Tibial nerve (tissue), 4 donors: ENCODE data around the gene CPZ. TPM values are rescaled to one million over a fixed set of nuclear protein-coding genes. Genes with fewer than 3 reads are reported as not detected.

Source experiments
- DNase-seq, 2 donors: peaks; one replicate each; pipeline ENCODE4 v3.0.0-alpha.2; 2019; ENCODE audit warnings: low spot score in 2 of 2
- H3K27ac ChIP-seq, 4 donors: fragments of 200-600 bp; sonication (generic) in 3 of 4; one replicate each; pipeline ENCODE4 v1.5.1; 2017 to 2019; ENCODE audit warnings: mild to moderate bottlenecking in 1 of 4
- H3K27me3 ChIP-seq, 2 donors: fragments of 200-600 bp; sonication (generic) in 1 of 2; one replicate each; pipeline versions ENCODE4 v1.5.1 to v1.6.0; 2017 to 2019
- H3K36me3 ChIP-seq, 3 donors: fragments of 200-600 bp; sonication (generic); one replicate each; pipeline ENCODE4 v1.5.1; 2018 to 2019
- H3K4me1 ChIP-seq, 4 donors: fragments of 200-600 bp; sonication (generic) in 3 of 4; one replicate each; pipeline ENCODE4 v1.5.1; 2017 to 2019
- H3K4me3 ChIP-seq, 4 donors: fragments of 200-600 bp; sonication (generic) in 3 of 4; one replicate each; pipeline ENCODE4 v1.5.1; 2017 to 2019; ENCODE audit warnings: mild to moderate bottlenecking in 1 of 4, moderate library complexity in 1 of 4
- H3K9me3 ChIP-seq, 4 donors: fragments of 200-600 bp; sonication (generic) in 3 of 4; one replicate each; pipeline ENCODE4 v1.5.1; 2017 to 2019
- CTCF ChIP-seq, 5 experiments: fragments of 200-600 bp in 3 of 5; fragments of 450-650 bp in 2 of 5; sonication (generic) in 3 of 5; IDR thresholded peaks; one replicate each; pipeline ENCODE4 v1.5.1; 2016 to 2019; ENCODE audit warnings: antibody characterized with exemption in 5 of 5, mild to moderate bottlenecking in 3 of 5, moderate library complexity in 2 of 5
- EP300 ChIP-seq, 2 donors: sonication (generic); formaldehyde crosslinking; IDR thresholded peaks; one replicate each; pipeline ENCODE4 v1.6.1; 2017; ENCODE audit warnings: antibody characterized with exemption in 2 of 2, mild to moderate bottlenecking in 1 of 2
- POLR2A ChIP-seq, 2 donors: fragments of 450-650 bp; IDR thresholded peaks; one replicate each; pipeline ENCODE4 v1.6.1; 2017; ENCODE audit warnings: antibody characterized with exemption in 2 of 2, mild to moderate bottlenecking in 2 of 2, moderate library complexity in 2 of 2
- WGBS, 2 donors: methylation state at CpG; one replicate each; pipeline ENCODE4 v1.1.5; 2018; 5-methylcytosine and 5-hydroxymethylcytosine counted together
- total RNA-seq, 4 donors: library from RNA; depleted of rRNA; stranded (reverse); fragments of >200 nt; gene quantifications; one replicate each; pipeline ENCODE4 v1.1.0, GENCODE V29; 2016

CPZ gene
- total RNA-seq, 4 donors from 2014 or later = 1.6 to 11.7 (median 2.5) TPM

- TF ChIP-seq POLR2A (IDR thresholded peaks at IDR 0.05) = no peak
- no peak for TF ChIP-seq CTCF (IDR thresholded peaks at IDR 0.05)
- TF ChIP-seq EP300 (IDR thresholded peaks at IDR 0.05) = no peak
- Histone ChIP-seq H3K9me3 (no peaks in the 10 kb centered on the region), H3K27me3 (peaks cover 0 to 5% of the 10 kb centered on the region in 2 donors), H3K36me3 (no peaks in the 10 kb centered on the region), H3K27ac (no peak overlapping the region), H3K4me3 (no peak overlapping the region), H3K4me1 (peaks cover 0 to 5% (median 0%) of the 10 kb centered on the region in 4 donors)
- whole genome bisulfite sequencing, 2 donors = 68 to 70% methylated on average over 14 to 17 of the region's 19 CpGs
- no peak for DNase-seq
Measured at GRCh38 chr4:8602686-8603430, 10.3 kb downstream of the CPZ start.

GRCh38 chr4:8603931-8604330, 11.4 kb downstream of the CPZ start:
- Histone ChIP-seq H3K4me1 (peaks cover 0 to 8% (median 0%) of the 10 kb centered on the region in 4 donors), H3K36me3 (no peaks in the 10 kb centered on the region), H3K27me3 (peaks cover 0 to 5% of the 10 kb centered on the region in 2 donors), H3K4me3 (no peak overlapping the region), H3K27ac (no peak overlapping the region), H3K9me3 (no peaks in the 10 kb centered on the region)
- TF ChIP-seq CTCF (IDR thresholded peaks at IDR 0.05) (no peak), EP300 (IDR thresholded peaks at IDR 0.05) (no peak), POLR2A (IDR thresholded peaks at IDR 0.05) (no peak)
- WGBS, 2 donors = 81 to 86% methylated on average over 16 to 19 of the region's 22 CpGs
- DNase-seq = no peak

- no peak overlapping the region for H3K27ac ChIP-seq
- WGBS, 2 donors = 96% methylated on average over 1 of the region's 1 CpG
- DNase-seq = no peak
- no peak for TF ChIP-seq POLR2A (IDR thresholded peaks at IDR 0.05)
- TF ChIP-seq CTCF (IDR thresholded peaks at IDR 0.05) = no peak
- no peak for TF ChIP-seq EP300 (IDR thresholded peaks at IDR 0.05)
- H3K27me3 ChIP-seq = peaks cover 0 to 5% of the 10 kb centered on the region in 2 donors
- no peaks in the 10 kb centered on the region for H3K9me3 ChIP-seq
- peaks cover 0 to 8% (median 0%) of the 10 kb centered on the region in 4 donors for H3K4me1 ChIP-seq
- H3K36me3 ChIP-seq = no peaks in the 10 kb centered on the region
- H3K4me3 ChIP-seq = no peak overlapping the region
Measured at GRCh38 chr4:8605289-8605688, 12.7 kb downstream of the CPZ start.

GRCh38 chr4:8606476-8606875, 13.9 kb downstream of the CPZ start:
- Histone ChIP-seq H3K36me3 (no peaks in the 10 kb centered on the region), H3K4me1 (peaks cover 0 to 8% (median 0%) of the 10 kb centered on the region in 4 donors), H3K9me3 (no peaks in the 10 kb centered on the region), H3K4me3 (no peak overlapping the region), H3K27me3 (peaks cover 0 to 5% of the 10 kb centered on the region in 2 donors), H3K27ac (no peak overlapping the region)
- no peak for DNase-seq
- 69 to 83% methylated on average over 21 to 26 of the region's 26 CpGs for WGBS, 2 donors
- no peak for TF ChIP-seq CTCF (IDR thresholded peaks at IDR 0.05)
- TF ChIP-seq EP300 (IDR thresholded peaks at IDR 0.05) = no peak
- no peak for TF ChIP-seq POLR2A (IDR thresholded peaks at IDR 0.05)

- TF ChIP-seq CTCF (IDR thresholded peaks at IDR 0.05) = no peak
- no peak for TF ChIP-seq EP300 (IDR thresholded peaks at IDR 0.05)
- no peak for TF ChIP-seq POLR2A (IDR thresholded peaks at IDR 0.05)
- H3K36me3 ChIP-seq = no peaks in the 10 kb centered on the region
- WGBS, 2 donors = 64 to 73% methylated on average over 10 of the region's 10 CpGs
- no peak overlapping the region for H3K4me3 ChIP-seq
- H3K27ac ChIP-seq = no peak overlapping the region
- H3K4me1 ChIP-seq = peaks cover 0 to 8% (median 0%) of the 10 kb centered on the region in 4 donors
- DNase-seq = no peak
- H3K9me3 ChIP-seq = no peaks in the 10 kb centered on the region
- peaks cover 0 to 5% of the 10 kb centered on the region in 2 donors for H3K27me3 ChIP-seq
Measured at GRCh38 chr4:8606966-8607365, 14.4 kb downstream of the CPZ start.
